Lower leg skin (tissue), 4 donors: ENCODE measurements around the gene ATP5MC2. TPM values are rescaled to one million over a fixed set of nuclear protein-coding genes. Genes with fewer than 3 reads are reported as not detected.

Experiments
- DNase-seq, 2 donors: peaks; one replicate each; pipeline ENCODE4 v3.0.0-alpha.2; 2019; ENCODE audit warnings: low spot score in 2 of 2
- H3K4me3 ChIP-seq: fragments of 200-600 bp; sonication (generic); 2 replicates; pipeline ENCODE4 v1.5.1; 2017; ENCODE audit warnings: mild to moderate bottlenecking, low read depth; ENCODE audit not compliant: poor library complexity, severe bottlenecking
- POLR2A ChIP-seq, 2 donors: fragments of 450-650 bp; IDR thresholded peaks; one replicate each; pipeline ENCODE4 v1.6.1; 2016 to 2017; ENCODE audit warnings: antibody characterized with exemption in 2 of 2, mild to moderate bottlenecking in 1 of 2, moderate library complexity in 1 of 2
- WGBS, 2 donors: methylation state at CpG; one replicate each; pipeline ENCODE4 v1.1.5; 2018; 5-methylcytosine and 5-hydroxymethylcytosine counted together
- intact Hi-C: fragments of 100-400 bp; cut with DNase I; formaldehyde crosslinking; loops from one replicate; pipeline ENCODE4 v1.15.0; 2023; ENCODE audit warnings: low total_unique reads
- total RNA-seq, 4 donors: library from RNA; depleted of rRNA; stranded (reverse); fragments of >200 nt; gene quantifications; one replicate each; pipeline ENCODE4 v1.1.0, GENCODE V29; 2016
- TF ChIP-seq, protein P1 (sequence below), 3 donors: fragments of 450-650 bp; IDR thresholded peaks; one replicate each; pipeline ENCODE4 v1.5.1; 2016; ENCODE audit warnings: antibody characterized with exemption in 3 of 3, mild to moderate bottlenecking in 3 of 3, moderate library complexity in 2 of 3

The ATP5MC2 gene
- total RNA-seq, 4 donors from 2014 or later, result 214 to 533 (median 318) TPM

DNA sequence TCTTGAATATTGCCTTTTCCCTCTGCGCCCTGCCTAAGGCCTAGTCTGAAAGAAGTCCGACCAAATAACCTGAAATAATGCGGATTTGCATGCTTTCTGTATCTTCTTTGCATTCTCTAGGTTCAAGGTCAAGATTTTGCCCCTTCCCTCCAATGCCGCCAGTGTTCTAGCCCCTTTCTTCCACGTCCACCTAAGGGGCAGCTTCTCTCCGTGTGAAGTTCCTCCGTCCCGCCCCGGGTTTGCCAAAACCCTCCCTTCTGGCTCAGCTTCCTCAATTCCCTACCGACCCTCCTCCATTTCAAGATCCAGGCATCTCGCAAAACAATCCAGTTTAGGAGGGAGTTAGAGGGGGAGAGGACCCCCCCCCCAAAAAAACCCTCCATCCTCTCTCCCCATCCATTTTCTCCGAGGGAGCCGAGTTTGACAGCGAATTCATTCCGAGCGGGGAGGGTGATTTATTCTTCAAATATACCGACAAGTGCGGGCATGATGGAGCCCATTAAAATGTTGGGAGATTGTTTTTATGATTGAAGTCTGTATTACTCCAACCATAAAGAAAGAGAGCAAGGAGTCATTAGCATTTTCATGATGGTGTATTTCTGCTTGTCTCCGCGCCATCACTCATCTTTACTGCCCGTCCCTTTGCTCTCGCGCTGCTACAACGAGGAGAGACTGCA is 20.9 kb upstream of the ATP5MC2 start:
- WGBS, 2 donors, result 22 to 26% methylated on average over 24 of the region's 24 CpGs
- DNase-seq, result no peak
- intact Hi-C loops, result no loop called here
- H3K4me3 ChIP-seq, result no peak overlapping the region
- TF ChIP-seq POLR2A (IDR thresholded peaks at IDR 0.05), result no peak
- TF ChIP-seq, protein P1, sequence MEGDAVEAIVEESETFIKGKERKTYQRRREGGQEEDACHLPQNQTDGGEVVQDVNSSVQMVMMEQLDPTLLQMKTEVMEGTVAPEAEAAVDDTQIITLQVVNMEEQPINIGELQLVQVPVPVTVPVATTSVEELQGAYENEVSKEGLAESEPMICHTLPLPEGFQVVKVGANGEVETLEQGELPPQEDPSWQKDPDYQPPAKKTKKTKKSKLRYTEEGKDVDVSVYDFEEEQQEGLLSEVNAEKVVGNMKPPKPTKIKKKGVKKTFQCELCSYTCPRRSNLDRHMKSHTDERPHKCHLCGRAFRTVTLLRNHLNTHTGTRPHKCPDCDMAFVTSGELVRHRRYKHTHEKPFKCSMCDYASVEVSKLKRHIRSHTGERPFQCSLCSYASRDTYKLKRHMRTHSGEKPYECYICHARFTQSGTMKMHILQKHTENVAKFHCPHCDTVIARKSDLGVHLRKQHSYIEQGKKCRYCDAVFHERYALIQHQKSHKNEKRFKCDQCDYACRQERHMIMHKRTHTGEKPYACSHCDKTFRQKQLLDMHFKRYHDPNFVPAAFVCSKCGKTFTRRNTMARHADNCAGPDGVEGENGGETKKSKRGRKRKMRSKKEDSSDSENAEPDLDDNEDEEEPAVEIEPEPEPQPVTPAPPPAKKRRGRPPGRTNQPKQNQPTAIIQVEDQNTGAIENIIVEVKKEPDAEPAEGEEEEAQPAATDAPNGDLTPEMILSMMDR (IDR thresholded peaks at IDR 0.05), result no peak

DNA sequence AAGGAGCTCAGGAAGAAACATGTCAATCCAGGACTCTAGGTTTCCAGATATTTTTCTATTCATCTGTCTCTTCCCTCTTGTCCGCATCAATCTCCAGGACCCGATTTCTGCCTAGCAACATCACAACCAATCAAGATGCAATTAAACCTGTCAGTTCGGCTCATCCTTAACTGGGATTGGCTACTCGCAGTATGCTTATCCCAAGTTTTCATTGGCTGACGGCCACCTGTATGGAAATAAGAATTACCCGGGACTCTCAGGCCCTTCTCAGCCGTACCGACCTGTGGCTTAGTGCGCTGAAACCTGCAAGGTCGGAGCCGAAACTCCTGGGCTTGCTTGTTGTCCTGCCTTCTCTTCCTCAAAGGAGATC is 20.4 kb upstream of the ATP5MC2 start:
- TF ChIP-seq, protein P1 (IDR thresholded peaks at IDR 0.05), result no peak
- TF ChIP-seq POLR2A (IDR thresholded peaks at IDR 0.05), result no peak
- intact Hi-C loops, result no loop called here
- 5 to 9% methylated on average over 11 of the region's 11 CpGs for WGBS, 2 donors
- peak in 1 of 2 donors; percentile 83 for DNase-seq
- H3K4me3 ChIP-seq, result no peak overlapping the region

DNA sequence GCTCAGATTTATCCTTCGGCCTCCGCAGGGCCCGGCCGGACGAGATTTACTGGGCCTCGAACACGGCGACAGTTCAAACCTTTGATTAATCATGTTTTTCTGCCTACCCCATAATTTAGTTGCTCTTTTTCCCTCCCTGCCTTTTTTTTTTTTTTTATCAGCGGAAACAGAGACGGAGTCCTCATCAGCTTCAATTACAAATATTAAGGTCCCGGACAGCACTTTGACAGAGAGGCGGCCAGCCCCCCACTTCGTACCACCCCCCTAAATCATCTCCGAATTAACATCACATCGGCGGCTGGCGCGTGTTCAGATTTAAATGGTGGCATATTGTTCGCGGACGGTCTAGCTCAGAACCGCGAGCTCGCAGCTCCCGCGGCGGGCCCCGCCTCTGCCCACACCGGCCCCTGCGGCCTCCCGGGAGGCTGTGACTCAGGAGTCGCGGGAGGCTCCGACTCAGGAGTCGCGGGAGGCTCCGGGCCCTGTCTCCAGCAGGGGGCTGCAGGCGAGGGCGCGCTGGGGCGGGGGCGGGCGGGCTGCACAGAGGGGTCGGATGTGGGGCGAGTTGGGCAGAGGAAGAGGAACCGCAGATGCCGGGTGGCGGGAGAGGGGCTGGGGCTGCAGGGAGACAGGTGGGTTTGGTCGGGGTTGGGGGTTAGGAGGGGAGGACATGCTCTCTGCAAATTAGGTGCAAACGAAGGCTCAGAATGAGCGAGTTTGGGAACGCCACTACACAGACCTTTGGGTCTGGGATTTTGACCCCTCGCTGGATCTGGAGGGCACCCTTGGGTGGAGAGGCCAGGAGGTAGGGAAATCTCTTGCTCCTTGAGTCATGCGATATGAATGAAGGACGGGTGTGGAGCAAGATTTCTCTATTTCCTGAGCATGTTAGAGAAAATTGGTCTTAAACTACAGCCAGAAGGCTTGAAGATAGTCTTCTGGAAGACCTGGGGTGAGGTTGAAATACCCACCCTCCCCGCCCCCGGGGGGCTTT is 19.6 kb upstream of the ATP5MC2 start:
- 14 to 16% methylated on average over 36 to 57 of the region's 57 CpGs for WGBS, 2 donors
- TF ChIP-seq, protein P1 (IDR thresholded peaks at IDR 0.05), result no peak
- intact Hi-C loops, result no loop called here
- no peak overlapping the region for H3K4me3 ChIP-seq
- DNase-seq, result no peak

DNA sequence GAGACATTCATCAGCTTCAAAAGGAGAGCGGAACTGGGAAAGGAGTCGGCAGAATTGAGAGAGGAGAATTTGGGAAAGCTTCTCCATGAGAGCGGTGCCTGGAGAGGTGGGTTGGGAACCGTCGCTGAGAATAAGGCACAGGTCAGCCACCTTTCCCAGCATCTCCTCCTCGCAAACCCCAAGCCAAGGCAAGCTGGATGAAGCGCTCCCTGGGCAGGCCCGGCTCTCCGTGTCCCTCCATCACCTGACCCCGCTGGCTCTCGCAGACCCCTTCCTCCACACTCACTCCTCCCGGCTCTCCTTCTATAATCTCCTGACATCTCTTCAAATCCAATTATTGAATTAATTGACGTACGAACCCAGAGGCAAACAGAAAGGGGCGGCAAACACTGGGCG is 18.9 kb upstream of the ATP5MC2 start:
- WGBS, 2 donors, result 77 to 80% methylated on average over 16 of the region's 16 CpGs
- H3K4me3 ChIP-seq, result no peak overlapping the region
- intact Hi-C loops, result no loop called here
- no peak for DNase-seq
- TF ChIP-seq, protein P1 (IDR thresholded peaks at IDR 0.05), result no peak
- TF ChIP-seq POLR2A (IDR thresholded peaks at IDR 0.05), result no peak

DNA sequence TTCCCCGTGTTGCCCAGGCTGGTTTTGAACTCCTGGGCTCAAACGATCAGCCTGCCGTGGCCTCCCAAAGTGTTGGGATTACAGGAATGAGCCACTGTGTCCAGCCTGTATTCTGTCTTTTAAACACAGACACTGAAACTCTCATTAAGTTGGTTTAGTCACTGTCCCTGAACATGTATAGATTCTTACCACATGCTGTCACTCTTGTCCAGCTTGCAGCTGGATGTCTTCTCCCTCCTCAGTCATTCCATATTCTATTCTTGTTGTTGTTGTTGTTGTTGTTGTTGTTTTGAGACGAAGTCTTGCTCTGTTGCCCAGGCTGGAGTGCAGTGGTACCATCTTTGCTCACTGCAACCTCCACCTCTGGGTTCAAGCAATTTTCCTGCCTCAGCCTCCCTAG is 12.3 kb upstream of the ATP5MC2 start:
- DNase-seq, result no peak
- intact Hi-C loops, result no loop called here
- TF ChIP-seq, protein P1 (IDR thresholded peaks at IDR 0.05), result no peak
- no peak for TF ChIP-seq POLR2A (IDR thresholded peaks at IDR 0.05)
- WGBS, 2 donors, result 87 to 89% methylated on average over 4 of the region's 4 CpGs
- no peak overlapping the region for H3K4me3 ChIP-seq
